Central memory CD8-positive, alpha-beta T cell (primary cell): ENCODE data around the gene C1QTNF6.
A peak's percentile ranks its signal among the peaks of the same experiment; 100 is the strongest.
"Not testable (repeated sequence)": the region's sequence is repeated elsewhere in the genome, so short reads cannot be mapped to it uniquely, and the experiment has no call there.

ENCODE experiments used
- ATAC-seq: fragments of 150-1000 bp; cut with Tn5 transposase; replicated peaks from 2 replicates; pipeline ENCODE4 v1.10.0; 2022; ENCODE audit warnings: mild to moderate bottlenecking, moderate FRiP score, moderate number of reproducible peaks; ENCODE audit not compliant: poor library complexity, severe bottlenecking; ENCODE audit errors: extremely low read depth
- DNase-seq, 2 donors: peaks; one replicate each; pipeline ENCODE4 v3.0.0; 2021; ENCODE audit warnings: low spot score in 2 of 2
- H3K27ac Mint-ChIP-seq: one replicate; pipeline ENCODE4 v1.8.0; 2022; ENCODE audit warnings: low read depth, mild to moderate bottlenecking, moderate library complexity, mixed read lengths
- H3K27me3 Mint-ChIP-seq: one replicate; pipeline ENCODE4 v1.8.0; 2022; ENCODE audit warnings: mixed read lengths
- H3K36me3 Mint-ChIP-seq: one replicate; pipeline ENCODE4 v1.8.0; 2022; ENCODE audit warnings: mild to moderate bottlenecking, moderate library complexity, mixed read lengths; ENCODE audit not compliant: insufficient read depth
- H3K4me1 Mint-ChIP-seq: one replicate; pipeline ENCODE4 v1.8.0; 2022; ENCODE audit warnings: mixed read lengths
- H3K4me3 Mint-ChIP-seq: one replicate; pipeline ENCODE4 v1.8.0; 2022; ENCODE audit warnings: mild to moderate bottlenecking, moderate library complexity, mixed read lengths
- H3K9me3 Mint-ChIP-seq: one replicate; pipeline ENCODE4 v1.8.0; 2022; ENCODE audit warnings: mixed read lengths

C1QTNF6 gene

GRCh38 chr22:37208401-37209139 lies 20.5 kb upstream of the C1QTNF6 start:
- peaks cover 2% of the 10 kb centered on the region for H3K36me3 Mint-ChIP-seq
- H3K4me3 Mint-ChIP-seq = no peak overlapping the region
- ATAC-seq (no peak), DNase-seq (no peak)
- no peaks in the 10 kb centered on the region for H3K27me3 Mint-ChIP-seq
- peaks cover 8% of the 10 kb centered on the region for H3K4me1 Mint-ChIP-seq
- peak overlapping the region; percentile 62 for H3K27ac Mint-ChIP-seq
- no peaks in the 10 kb centered on the region for H3K9me3 Mint-ChIP-seq

- H3K36me3 Mint-ChIP-seq = peaks cover 2% of the 10 kb centered on the region
- no peak overlapping the region for H3K27ac Mint-ChIP-seq
- ATAC-seq (no peak), DNase-seq (no peak)
- peaks cover 10% of the 10 kb centered on the region for H3K4me1 Mint-ChIP-seq
- H3K27me3 Mint-ChIP-seq = no peaks in the 10 kb centered on the region
- H3K4me3 Mint-ChIP-seq = no peak overlapping the region
- H3K9me3 Mint-ChIP-seq = no peaks in the 10 kb centered on the region
Measured at GRCh38 chr22:37207981-37208380, 19.9 kb upstream of the C1QTNF6 start.

- no peak for ATAC-seq
- Mint-ChIP-seq H3K4me3 (no peak overlapping the region), H3K9me3 (no peaks in the 10 kb centered on the region), H3K27me3 (no peaks in the 10 kb centered on the region), H3K27ac (no peak overlapping the region), H3K36me3 (peaks cover 2% of the 10 kb centered on the region), H3K4me1 (peaks cover 12% of the 10 kb centered on the region)
- DNase-seq = no peak
Measured at GRCh38 chr22:37206841-37207821, 19.1 kb upstream of the C1QTNF6 start.

GRCh38 chr22:37206118-37206840 lies 18.2 kb upstream of the C1QTNF6 start:
- no peak overlapping the region for H3K4me3 Mint-ChIP-seq
- peaks cover 2% of the 10 kb centered on the region for H3K36me3 Mint-ChIP-seq
- peaks cover 12% of the 10 kb centered on the region for H3K4me1 Mint-ChIP-seq
- no peak for ATAC-seq
- no peak for DNase-seq
- H3K27ac Mint-ChIP-seq = no peak overlapping the region
- no peaks in the 10 kb centered on the region for H3K27me3 Mint-ChIP-seq
- H3K9me3 Mint-ChIP-seq = no peaks in the 10 kb centered on the region

GRCh38 chr22:37205046-37205445 lies 17.0 kb upstream of the C1QTNF6 start:
- no peak for ATAC-seq
- Mint-ChIP-seq H3K27me3 (no peaks in the 10 kb centered on the region), H3K4me3 (no peak overlapping the region), H3K4me1 (peaks cover 12% of the 10 kb centered on the region), H3K27ac (no peak overlapping the region), H3K9me3 (no peaks in the 10 kb centered on the region), H3K36me3 (peaks cover 2% of the 10 kb centered on the region)
- no peak for DNase-seq

GRCh38 chr22:37204045-37204655 lies 16.1 kb upstream of the C1QTNF6 start:
- Mint-ChIP-seq H3K9me3 (no peaks in the 10 kb centered on the region), H3K27ac (no peak overlapping the region), H3K4me1 (peaks cover 14% of the 10 kb centered on the region)

GRCh38 chr22:37203354-37204044 lies 15.5 kb upstream of the C1QTNF6 start:
- H3K36me3 Mint-ChIP-seq = peaks cover 5% of the 10 kb centered on the region
- H3K4me1 Mint-ChIP-seq = peaks cover 12% of the 10 kb centered on the region
- DNase-seq = no peak
- no peaks in the 10 kb centered on the region for H3K27me3 Mint-ChIP-seq
- no peak overlapping the region for H3K4me3 Mint-ChIP-seq
- no peak for ATAC-seq
- H3K27ac Mint-ChIP-seq = no peak overlapping the region
- H3K9me3 Mint-ChIP-seq = no peaks in the 10 kb centered on the region

More at GRCh38 chr22:37204045-37204655, 16.1 kb upstream of the C1QTNF6 start:
- DNase-seq (no peak), ATAC-seq (no peak)
- H3K36me3 Mint-ChIP-seq = peaks cover 4% of the 10 kb centered on the region
- no peak overlapping the region for H3K4me3 Mint-ChIP-seq
- H3K27me3 Mint-ChIP-seq = no peaks in the 10 kb centered on the region

GRCh38 chr22:37202716-37203115 lies 14.7 kb upstream of the C1QTNF6 start:
- no peaks in the 10 kb centered on the region for H3K27me3 Mint-ChIP-seq
- no peak overlapping the region for H3K4me3 Mint-ChIP-seq
- ATAC-seq (no peak), DNase-seq (no peak)
- H3K36me3 Mint-ChIP-seq = peaks cover 5% of the 10 kb centered on the region
- H3K27ac Mint-ChIP-seq = no peak overlapping the region
- H3K9me3 Mint-ChIP-seq = no peaks in the 10 kb centered on the region
- H3K4me1 Mint-ChIP-seq = peaks cover 18% of the 10 kb centered on the region

GRCh38 chr22:37202001-37202555 lies 14.0 kb upstream of the C1QTNF6 start:
- DNase-seq (no peak), ATAC-seq (no peak)
- Mint-ChIP-seq H3K27ac (no peak overlapping the region), H3K9me3 (no peaks in the 10 kb centered on the region), H3K4me1 (peaks cover 25% of the 10 kb centered on the region), H3K27me3 (no peaks in the 10 kb centered on the region), H3K4me3 (no peak overlapping the region), H3K36me3 (peaks cover 3% of the 10 kb centered on the region)

GRCh38 chr22:37201443-37201820 lies 13.4 kb upstream of the C1QTNF6 start:
- H3K9me3 Mint-ChIP-seq, H3K36me3 Mint-ChIP-seq, H3K27me3 Mint-ChIP-seq, DNase-seq, H3K4me3 Mint-ChIP-seq, H3K27ac Mint-ChIP-seq, ATAC-seq: not testable (repeated sequence)
- peaks cover 28% of the 10 kb centered on the region for H3K4me1 Mint-ChIP-seq

- no peak for ATAC-seq
- peaks cover 3% of the 10 kb centered on the region for H3K36me3 Mint-ChIP-seq
- peaks cover 39% of the 10 kb centered on the region for H3K4me1 Mint-ChIP-seq
- H3K27me3 Mint-ChIP-seq = no peaks in the 10 kb centered on the region
- H3K27ac Mint-ChIP-seq = peak overlapping the region; percentile 92
- peak overlapping the region; percentile 85 for H3K4me3 Mint-ChIP-seq
- no peak for DNase-seq
- no peaks in the 10 kb centered on the region for H3K9me3 Mint-ChIP-seq
Measured at GRCh38 chr22:37199760-37200108, 11.7 kb upstream of the C1QTNF6 start.
